Loucy (cell line): ENCODE results near the gene ORC1.
A peak's percentile ranks its signal among the peaks of the same experiment; 100 is the strongest.

Experiments
- H2AFZ ChIP-seq: fragments of 200-600 bp; sonication (generic); 2 replicates; pipeline ENCODE4 v1.6.0; 2016; ENCODE audit warnings: antibody characterized with exemption, mild to moderate bottlenecking, low read length, moderate library complexity
- H3F3A ChIP-seq: fragments of 200-600 bp; 2 replicates; pipeline ENCODE4 v1.6.0; 2016; ENCODE audit warnings: antibody characterized with exemption, low read depth, mild to moderate bottlenecking
- H3K27me3 ChIP-seq: fragments of 200-600 bp; sonication (generic); 2 replicates; pipeline ENCODE4 v1.6.1; 2014; ENCODE audit warnings: low read length, mild to moderate bottlenecking; ENCODE audit not compliant: insufficient read depth, poor library complexity, severe bottlenecking
- H3K36me3 ChIP-seq: fragments of 200-600 bp; sonication (generic); 2 replicates; pipeline ENCODE4 v1.6.1; 2016; ENCODE audit warnings: low read length; ENCODE audit not compliant: insufficient read depth
- H3K4me1 ChIP-seq: fragments of 200-600 bp; sonication (generic); 2 replicates; pipeline ENCODE4 v1.5.1; 2014; ENCODE audit warnings: low read length, mild to moderate bottlenecking; ENCODE audit not compliant: insufficient read depth, poor library complexity, severe bottlenecking
- H3K4me2 ChIP-seq: fragments of 200-600 bp; sonication (generic); 2 replicates; pipeline ENCODE4 v1.6.0; 2014; ENCODE audit warnings: antibody characterized with exemption, low read length, low read depth, mild to moderate bottlenecking; ENCODE audit not compliant: poor library complexity, severe bottlenecking
- H3K4me3 ChIP-seq: fragments of 200-600 bp; sonication (generic); 2 replicates; pipeline ENCODE4 v1.5.1; 2014; ENCODE audit warnings: low read length, mild to moderate bottlenecking, mixed read lengths; ENCODE audit not compliant: poor library complexity, severe bottlenecking
- H3K79me2 ChIP-seq: fragments of 200-600 bp; sonication (generic); 2 replicates; pipeline ENCODE4 v1.6.1; 2014; ENCODE audit warnings: low read length; ENCODE audit not compliant: insufficient read depth
- H3K9ac ChIP-seq: fragments of 200-600 bp; sonication (generic); 2 replicates; pipeline ENCODE4 v1.6.0; 2014; ENCODE audit warnings: mild to moderate bottlenecking, low read depth, low read length, moderate library complexity; ENCODE audit not compliant: poor library complexity, severe bottlenecking
- H3K9me2 ChIP-seq: fragments of 200-600 bp; sonication (generic); replicated peaks from 2 replicates; pipeline ENCODE4 v1.6.1; 2016; ENCODE audit warnings: low read depth, low read length, mixed read lengths
- H3K9me3 ChIP-seq: fragments of 200-600 bp; sonication (generic); 2 replicates; pipeline ENCODE4 v1.6.1; 2014; ENCODE audit warnings: mild to moderate bottlenecking, antibody characterized with exemption, low read length, low read depth; ENCODE audit not compliant: insufficient read depth
- H4K20me1 ChIP-seq: fragments of 200-600 bp; sonication (generic); 2 replicates; pipeline ENCODE4 v1.6.0; 2014; ENCODE audit warnings: antibody characterized with exemption, low read length, mild to moderate bottlenecking; ENCODE audit not compliant: insufficient read depth, poor library complexity, severe bottlenecking
- CTCF ChIP-seq: fragments of 200-600 bp; sonication (generic); conservative IDR thresholded peaks from 2 replicates; pipeline ENCODE4 v1.5.1; 2014; ENCODE audit warnings: mild to moderate bottlenecking, antibody characterized with exemption, low read length
- EZH2phosphoT487 ChIP-seq: fragments of 200-600 bp; IDR thresholded peaks from 2 replicates; pipeline ENCODE4 v1.6.1; 2018; ENCODE audit warnings: antibody characterized with exemption, mild to moderate bottlenecking, moderate library complexity, borderline replicate concordance

The ORC1 gene

GRCh38 chr1:52355436-52355835 is 48.8 kb downstream of the ORC1 start:
- H3K36me3 ChIP-seq: peaks cover 68% of the 10 kb centered on the region; the same call in 1 of the 2 replicates
- no peak for TF ChIP-seq EZH2phosphoT487
- no peak for TF ChIP-seq CTCF
- no peak overlapping the region for H2AFZ ChIP-seq
- H3K9me2 ChIP-seq: no peaks in the 10 kb centered on the region
- no peak overlapping the region for H3K9ac ChIP-seq
- no peak overlapping the region for H3K4me3 ChIP-seq
- H3K4me1 ChIP-seq: no peaks in the 10 kb centered on the region
- H3K27me3 ChIP-seq: no peaks in the 10 kb centered on the region
- H3K9me3 ChIP-seq: no peaks in the 10 kb centered on the region
- no peaks in the 10 kb centered on the region for H4K20me1 ChIP-seq
- no peaks in the 10 kb centered on the region for H3F3A ChIP-seq
- H3K4me2 ChIP-seq: no peak overlapping the region
- no peaks in the 10 kb centered on the region for H3K79me2 ChIP-seq

- Histone ChIP-seq H3K4me2 (no peak overlapping the region), H3K4me3 (no peak overlapping the region), H3K4me1 (peaks cover 4% of the 10 kb centered on the region), H2AFZ (no peak overlapping the region), H4K20me1 (no peaks in the 10 kb centered on the region), H3K9me2 (no peaks in the 10 kb centered on the region), H3K27me3 (no peaks in the 10 kb centered on the region), H3K9ac (no peak overlapping the region), H3K9me3 (no peaks in the 10 kb centered on the region), H3F3A (no peaks in the 10 kb centered on the region), H3K36me3 (peaks cover 41% of the 10 kb centered on the region; the same call in 1 of the 2 replicates), H3K79me2 (no peaks in the 10 kb centered on the region)
- no peak for TF ChIP-seq CTCF
- no peak for TF ChIP-seq EZH2phosphoT487
Measured at GRCh38 chr1:52352690-52353089, 51.5 kb downstream of the ORC1 start.

GRCh38 chr1:52348704-52349300 is 55.4 kb downstream of the ORC1 start:
- H3K27me3 ChIP-seq: no peaks in the 10 kb centered on the region
- H3K4me1 ChIP-seq: peaks cover 4% of the 10 kb centered on the region
- H3K4me2 ChIP-seq: no peak overlapping the region
- H3K4me3 ChIP-seq: no peak overlapping the region
- H4K20me1 ChIP-seq: no peaks in the 10 kb centered on the region
- peaks cover 2% of the 10 kb centered on the region; the same call in 1 of the 2 replicates for H3K36me3 ChIP-seq
- TF ChIP-seq EZH2phosphoT487 (no peak), CTCF (0 out of 2 replicates have a peak, but pooled peaks have one; percentile 22)
- no peak overlapping the region for H2AFZ ChIP-seq
- H3K9me2 ChIP-seq: no peaks in the 10 kb centered on the region
- H3K79me2 ChIP-seq: no peaks in the 10 kb centered on the region
- no peaks in the 10 kb centered on the region for H3K9me3 ChIP-seq
- no peaks in the 10 kb centered on the region for H3F3A ChIP-seq
- no peak overlapping the region for H3K9ac ChIP-seq
